ENCODE measurements around the gene ELMO1. TPM values are rescaled to one million over a fixed set of nuclear protein-coding genes. Genes with fewer than 3 reads are reported as not detected.

ELMO1 gene
- total RNA-seq, 4 donors from 2014 or later: 31.1 to 42.9 (median 38.7) TPM

GRCh38 chr7:37455081-37455480 lies 6.4 kb upstream of the ELMO1 start:
- Histone ChIP-seq H3K27ac (replicated peaks in 1 of 4) (no peak overlapping the region), H3K27me3 (peaks cover 0 to 8% (median 0%) of the 10 kb centered on the region in 4 donors), H3K4me3 (no peak overlapping the region), H3K9me3 (no peaks in the 10 kb centered on the region), H3K4me1 (no peaks in the 10 kb centered on the region), H3K36me3 (no peaks in the 10 kb centered on the region)
- no peak for DNase-seq (ENCODE audit: extremely low spot score)
- no peak for TF ChIP-seq CTCF (IDR thresholded peaks at IDR 0.05)
- TF ChIP-seq EP300 (IDR thresholded peaks at IDR 0.05): no peak
- no peak for TF ChIP-seq POLR2AphosphoS5 (IDR thresholded peaks at IDR 0.05)
- TF ChIP-seq POLR2A (IDR thresholded peaks at IDR 0.05; ENCODE audit: low read depth): no peak
- intact Hi-C loops (cut with DNase I): no loop called here
- WGBS: 93% methylated on average over 3 of the region's 3 CpGs

GRCh38 chr7:37452346-37452745 lies 3.7 kb upstream of the ELMO1 start:
- WGBS: 73% methylated on average over 5 of the region's 5 CpGs
- Histone ChIP-seq H3K9me3 (no peaks in the 10 kb centered on the region), H3K4me1 (peaks cover 11 to 25% (median 22%) of the 10 kb centered on the region in 4 donors), H3K27me3 (peaks cover 0 to 30% (median 6%) of the 10 kb centered on the region in 4 donors), H3K27ac (replicated peaks in 1 of 4) (no peak overlapping the region), H3K4me3 (no peak overlapping the region), H3K36me3 (no peaks in the 10 kb centered on the region)
- intact Hi-C loops (cut with DNase I): no loop called here
- no peak for TF ChIP-seq POLR2A (IDR thresholded peaks at IDR 0.05; ENCODE audit: low read depth)
- no peak for TF ChIP-seq EP300 (IDR thresholded peaks at IDR 0.05)
- no peak for TF ChIP-seq CTCF (IDR thresholded peaks at IDR 0.05)
- TF ChIP-seq POLR2AphosphoS5 (IDR thresholded peaks at IDR 0.05): no peak
- DNase-seq (ENCODE audit: extremely low spot score): no peak

- intact Hi-C loops (cut with DNase I): no loop called here
- Histone ChIP-seq H3K9me3 (no peaks in the 10 kb centered on the region), H3K27me3 (peaks cover 0 to 48% (median 6%) of the 10 kb centered on the region in 4 donors), H3K36me3 (no peaks in the 10 kb centered on the region), H3K27ac (replicated peaks in 1 of 4) (no peak overlapping the region), H3K4me1 (peaks cover 15 to 29% (median 26%) of the 10 kb centered on the region in 4 donors), H3K4me3 (no peak overlapping the region)
- no peak for TF ChIP-seq CTCF (IDR thresholded peaks at IDR 0.05)
- DNase-seq (ENCODE audit: extremely low spot score): no peak
- WGBS: 88% methylated on average over 3 of the region's 3 CpGs
Observed at GRCh38 chr7:37450035-37450434, 1.4 kb upstream of the ELMO1 start.

- peaks cover 0 to 48% (median 6%) of the 10 kb centered on the region in 4 donors for H3K27me3 ChIP-seq
- H3K4me1 ChIP-seq: peaks cover 15 to 29% (median 26%) of the 10 kb centered on the region in 4 donors
- WGBS: 19% methylated on average over 5 of the region's 5 CpGs
- no peak overlapping the region for H3K27ac ChIP-seq (replicated peaks in 1 of 4)
- peak overlapping the region; percentile 69 to 92 (median 72) for H3K4me3 ChIP-seq
- no peak for TF ChIP-seq POLR2AphosphoS5 (IDR thresholded peaks at IDR 0.05)
- no peak for TF ChIP-seq CTCF (IDR thresholded peaks at IDR 0.05)
- TF ChIP-seq EP300 (IDR thresholded peaks at IDR 0.05): no peak
- TF ChIP-seq POLR2A (IDR thresholded peaks at IDR 0.05; ENCODE audit: low read depth): no peak
- no peaks in the 10 kb centered on the region for H3K9me3 ChIP-seq
- intact Hi-C loops (cut with DNase I): no loop called here
- DNase-seq (ENCODE audit: extremely low spot score): no peak
- H3K36me3 ChIP-seq: no peaks in the 10 kb centered on the region
Observed at GRCh38 chr7:37449621-37450020, 957 bp upstream of the ELMO1 start.

- Histone ChIP-seq H3K4me3 (peak overlapping the region; percentile 69 to 92 (median 72)), H3K27ac (replicated peaks in 1 of 4) (peak overlapping the region; percentile 85 to 92 (median 90)), H3K4me1 (peaks cover 24 to 40% (median 36%) of the 10 kb centered on the region in 4 donors), H3K9me3 (no peaks in the 10 kb centered on the region), H3K36me3 (no peaks in the 10 kb centered on the region), H3K27me3 (peaks cover 0 to 48% (median 6%) of the 10 kb centered on the region in 4 donors)
- intact Hi-C loops (cut with DNase I): no loop called here
- no peak for TF ChIP-seq EP300 (IDR thresholded peaks at IDR 0.05)
- TF ChIP-seq POLR2AphosphoS5 (IDR thresholded peaks at IDR 0.05): no peak
- no peak for TF ChIP-seq POLR2A (IDR thresholded peaks at IDR 0.05; ENCODE audit: low read depth)
- no peak for TF ChIP-seq CTCF (IDR thresholded peaks at IDR 0.05)
- whole genome bisulfite sequencing: under 1% methylated on average over 46 of the region's 63 CpGs
- no peak for DNase-seq (ENCODE audit: extremely low spot score)
Observed at GRCh38 chr7:37448011-37448635, 541 bp downstream of the ELMO1 start.
